Neuronal stem cell (in vitro differentiated cells): ENCODE results near the gene ENPP1.
"Not testable (repeated sequence)": the region's sequence is repeated elsewhere in the genome, so short reads cannot be mapped to it uniquely, and the experiment has no call there.

Experiments used
- DNase-seq: peaks from one replicate; pipeline ENCODE4 v3.0.0-alpha.2; 2013; ENCODE audit warnings: low spot score
- H2AFZ ChIP-seq: one replicate; pipeline ENCODE4 v1.6.1; 2013; ENCODE audit warnings: mild to moderate bottlenecking, low read length, inconsistent platforms
- H2AK5ac ChIP-seq: 2 replicates; pipeline ENCODE4 v1.6.1; 2013; ENCODE audit warnings: low read depth, mild to moderate bottlenecking, inconsistent platforms, low read length, moderate library complexity, mixed read lengths
- H2BK120ac ChIP-seq: 2 replicates; pipeline ENCODE4 v1.6.1; 2013; ENCODE audit warnings: low read depth, mild to moderate bottlenecking, inconsistent platforms, low read length, moderate library complexity, mixed read lengths
- H2BK12ac ChIP-seq: one replicate; pipeline ENCODE4 v1.6.1; 2013; ENCODE audit warnings: low read length, inconsistent platforms
- H2BK15ac ChIP-seq: 2 replicates; pipeline ENCODE4 v1.6.1; 2013; ENCODE audit warnings: mild to moderate bottlenecking, low read length, inconsistent platforms, mixed read lengths
- H2BK5ac ChIP-seq: one replicate; pipeline ENCODE4 v1.6.1; 2013; ENCODE audit warnings: inconsistent platforms, mild to moderate bottlenecking, low read length, moderate library complexity
- H3K14ac ChIP-seq: one replicate; pipeline ENCODE4 v1.6.1; 2013; ENCODE audit warnings: low read length, inconsistent platforms
- H3K18ac ChIP-seq: 2 replicates; pipeline ENCODE4 v1.6.1; 2013; ENCODE audit warnings: low read length, inconsistent platforms
- H3K23ac ChIP-seq: 2 replicates; pipeline ENCODE4 v1.6.1; 2013; ENCODE audit warnings: low read depth, mild to moderate bottlenecking, mixed read lengths, low read length, inconsistent platforms; ENCODE audit not compliant: poor library complexity
- H3K27ac ChIP-seq: replicated peaks from 3 replicates; pipeline ENCODE4 v1.5.1; 2013; ENCODE audit warnings: low read length, inconsistent platforms
- H3K27me3 ChIP-seq, 3 experiments: 2 replicates each; pipeline ENCODE4 v1.6.1; 2013; ENCODE audit warnings: low read length in 3 of 3, mild to moderate bottlenecking in 2 of 3, inconsistent platforms in 1 of 3, low read depth in 1 of 3, mixed read lengths in 1 of 3, moderate library complexity in 1 of 3; ENCODE audit not compliant: control insufficient read depth in 3 of 3, insufficient read depth in 3 of 3
- H3K36me3 ChIP-seq, 2 donors: replicated peaks in 1 of 2; 2 replicates each; pipeline ENCODE4 v1.6.1; 2013; ENCODE audit warnings: low read length in 2 of 2; ENCODE audit not compliant: control insufficient read depth in 2 of 2, insufficient read depth in 2 of 2
- H3K4ac ChIP-seq: 2 replicates; pipeline ENCODE4 v1.6.1; 2013; ENCODE audit warnings: inconsistent platforms, mild to moderate bottlenecking, low read length, moderate library complexity
- H3K4me1 ChIP-seq, 2 donors: 1 replicate in 1 of 2; 2 replicates in 1 of 2; pipeline ENCODE4 v1.6.1; 2013; ENCODE audit warnings: low read length in 2 of 2, low read depth in 1 of 2; ENCODE audit not compliant: control insufficient read depth in 2 of 2, insufficient read depth in 1 of 2
- H3K4me2 ChIP-seq: one replicate; pipeline ENCODE4 v1.6.1; 2013; ENCODE audit warnings: mild to moderate bottlenecking, low read length, inconsistent platforms; ENCODE audit not compliant: insufficient read depth, poor library complexity, severe bottlenecking
- H3K4me3 ChIP-seq, 2 donors: 2 replicates each; pipeline ENCODE4 v1.5.1; 2013; ENCODE audit warnings: low read length in 2 of 2, mild to moderate bottlenecking in 2 of 2, inconsistent platforms in 1 of 2, moderate library complexity in 1 of 2
- H3K79me1 ChIP-seq: one replicate; pipeline ENCODE4 v1.6.1; 2013; ENCODE audit warnings: low read depth, mild to moderate bottlenecking, inconsistent platforms, low read length, moderate library complexity
- H3K9ac ChIP-seq: one replicate; pipeline ENCODE4 v1.6.1; 2013; ENCODE audit warnings: mild to moderate bottlenecking, low read depth, low read length, inconsistent platforms; ENCODE audit not compliant: poor library complexity
- H3K9me3 ChIP-seq, 2 donors: replicated peaks in 1 of 2; 2 replicates each; pipeline versions ENCODE3 to v1.6.1; 2013; ENCODE audit warnings: low read length in 2 of 2, mild to moderate bottlenecking in 2 of 2, inconsistent platforms in 1 of 2, low read depth in 1 of 2, mixed read lengths in 1 of 2, moderate library complexity in 1 of 2; ENCODE audit not compliant: control insufficient read depth in 2 of 2, insufficient read depth in 1 of 2
- H4K8ac ChIP-seq: one replicate; pipeline ENCODE4 v1.6.1; 2013; ENCODE audit warnings: low read depth, mild to moderate bottlenecking, inconsistent platforms, low read length, moderate library complexity
- H4K91ac ChIP-seq: one replicate; pipeline ENCODE4 v1.6.1; 2013; ENCODE audit warnings: low read length, low read depth, mild to moderate bottlenecking, inconsistent platforms; ENCODE audit not compliant: poor library complexity
- WGBS, 2 donors: extraction: QIAGEN DNeasy Blood & Tissue Kit; methylation state at CpG; one replicate each; pipeline ENCODE4 v1.1.7; 2013; ENCODE audit warnings: missing lambda C conversion rate in 2 of 2, mixed read lengths in 1 of 2; ENCODE audit not compliant: insufficient read length in 2 of 2, insufficient replicate concordance in 1 of 2; ENCODE audit errors: extremely low coverage in 2 of 2; 5-methylcytosine and 5-hydroxymethylcytosine counted together

The ENPP1 gene

DNA sequence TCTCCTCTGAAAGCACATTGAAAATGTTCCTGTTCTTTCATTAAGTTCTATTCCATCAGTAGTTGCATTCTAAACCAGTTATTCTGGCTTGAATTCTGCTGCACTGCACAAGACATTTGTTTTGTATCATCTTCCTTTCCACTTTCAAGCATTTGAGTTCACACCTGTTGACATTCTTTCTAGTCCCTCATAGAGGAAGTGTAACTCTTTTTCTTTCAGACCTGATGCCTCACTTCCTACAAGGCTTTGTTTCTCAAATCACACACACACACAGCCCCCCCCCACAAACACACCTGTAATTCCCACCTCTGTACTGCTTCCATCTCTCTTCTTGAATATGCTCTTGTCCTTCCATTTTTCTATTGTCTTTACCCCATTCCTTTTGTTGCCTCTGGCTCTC is 92.4 kb downstream of the ENPP1 start:
- H3K27me3 ChIP-seq: peaks cover 0 to 3% (median 0%) of the 10 kb centered on the region in 3 experiments
- H2BK12ac ChIP-seq: no peak overlapping the region
- H3K9me3 ChIP-seq: peaks cover 5 to 8% of the 10 kb centered on the region in 2 donors
- no peak for DNase-seq
- H4K91ac ChIP-seq: no peak overlapping the region
- H3K79me1 ChIP-seq: no peaks in the 10 kb centered on the region
- no peak overlapping the region for H2BK15ac ChIP-seq
- no peaks in the 10 kb centered on the region for H3K36me3 ChIP-seq
- no peak overlapping the region for H4K8ac ChIP-seq
- H2AFZ ChIP-seq: no peak overlapping the region
- no peak overlapping the region for H2AK5ac ChIP-seq
- no peaks in the 10 kb centered on the region for H3K4me1 ChIP-seq
- H3K23ac ChIP-seq: no peak overlapping the region
- H3K4ac ChIP-seq: no peak overlapping the region
- H3K4me2 ChIP-seq: no peak overlapping the region
- H3K18ac ChIP-seq: no peak overlapping the region
- H3K9ac ChIP-seq: no peak overlapping the region
- no peak overlapping the region for H2BK5ac ChIP-seq
- H3K27ac ChIP-seq: no peak overlapping the region
- H2BK120ac ChIP-seq: no peak overlapping the region
- no peak overlapping the region for H3K14ac ChIP-seq
- no peak overlapping the region for H3K4me3 ChIP-seq

DNA sequence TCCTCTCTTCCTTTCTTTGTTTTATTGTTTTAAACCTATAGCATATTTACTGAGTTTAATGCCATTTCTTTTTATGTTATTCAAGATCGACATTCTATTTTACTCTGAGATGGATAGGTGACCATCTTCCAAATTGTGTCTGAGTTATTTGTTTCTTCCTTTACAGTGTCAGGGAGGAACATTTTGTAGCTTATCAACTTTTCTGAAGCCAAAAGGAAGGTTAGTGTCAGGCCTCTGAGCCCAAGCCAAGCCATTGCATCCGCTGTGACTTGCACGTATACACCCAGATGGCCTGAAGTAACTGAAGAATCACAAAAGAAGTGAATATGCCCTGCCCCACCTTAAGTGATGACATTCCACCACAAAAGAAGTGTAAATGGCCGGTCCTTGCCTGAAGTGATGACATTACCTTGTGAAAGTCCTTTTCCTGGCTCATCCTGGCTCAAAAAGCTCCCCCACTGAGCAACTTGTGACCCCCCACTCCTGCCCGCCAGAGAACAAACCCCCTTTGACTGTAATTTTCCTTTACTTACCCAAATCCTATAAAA is 93.6 kb downstream of the ENPP1 start:
- not testable (repeated sequence) for H3K4me3 ChIP-seq, H2AK5ac ChIP-seq, H3K9me3 ChIP-seq, H2BK12ac ChIP-seq, H3K18ac ChIP-seq, H3K79me1 ChIP-seq, H4K91ac ChIP-seq, H3K27ac ChIP-seq, H3K14ac ChIP-seq, DNase-seq, H3K4me2 ChIP-seq, H2AFZ ChIP-seq, H2BK15ac ChIP-seq, H3K36me3 ChIP-seq, H3K4me1 ChIP-seq, H3K4ac ChIP-seq, H2BK5ac ChIP-seq, H4K8ac ChIP-seq, H3K23ac ChIP-seq, H3K9ac ChIP-seq, H2BK120ac ChIP-seq, H3K27me3 ChIP-seq
- WGBS, 2 donors: no CpG with 5 or more reads among the region's 5 CpGs

DNA sequence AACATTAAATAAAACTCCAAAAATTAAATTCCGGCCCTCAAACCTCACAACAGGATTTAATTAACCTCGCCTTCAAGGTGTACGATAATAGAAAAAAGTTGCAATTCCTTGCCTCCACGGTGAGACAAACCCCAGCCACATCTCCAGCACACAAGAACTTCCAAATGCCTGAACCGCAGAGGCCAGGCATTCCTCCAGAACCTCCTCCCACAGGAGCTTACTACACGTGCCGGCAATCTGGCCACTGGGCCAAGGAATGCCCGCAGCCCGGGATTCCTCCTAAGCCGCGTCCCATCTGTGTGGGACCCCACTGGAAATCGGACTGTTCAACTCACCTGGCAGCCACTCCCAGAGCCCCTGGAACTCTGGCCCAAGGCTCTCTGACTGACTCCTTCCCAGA is 95.9 kb downstream of the ENPP1 start:
- H2BK5ac ChIP-seq, H4K91ac ChIP-seq, H2AFZ ChIP-seq, H3K4me3 ChIP-seq, DNase-seq, H2BK12ac ChIP-seq, H2AK5ac ChIP-seq, H3K79me1 ChIP-seq, H3K4ac ChIP-seq, H3K18ac ChIP-seq, H3K4me2 ChIP-seq, H3K9ac ChIP-seq, H3K14ac ChIP-seq, H3K27me3 ChIP-seq, H4K8ac ChIP-seq, H3K27ac ChIP-seq, H3K23ac ChIP-seq, H3K9me3 ChIP-seq, H2BK120ac ChIP-seq, H2BK15ac ChIP-seq, H3K36me3 ChIP-seq, H3K4me1 ChIP-seq: not testable (repeated sequence)
- WGBS, 2 donors: 100% methylated on average over 1 of the region's 12 CpGs; no CpG with 5 or more reads in 1 of the 2 donors

DNA sequence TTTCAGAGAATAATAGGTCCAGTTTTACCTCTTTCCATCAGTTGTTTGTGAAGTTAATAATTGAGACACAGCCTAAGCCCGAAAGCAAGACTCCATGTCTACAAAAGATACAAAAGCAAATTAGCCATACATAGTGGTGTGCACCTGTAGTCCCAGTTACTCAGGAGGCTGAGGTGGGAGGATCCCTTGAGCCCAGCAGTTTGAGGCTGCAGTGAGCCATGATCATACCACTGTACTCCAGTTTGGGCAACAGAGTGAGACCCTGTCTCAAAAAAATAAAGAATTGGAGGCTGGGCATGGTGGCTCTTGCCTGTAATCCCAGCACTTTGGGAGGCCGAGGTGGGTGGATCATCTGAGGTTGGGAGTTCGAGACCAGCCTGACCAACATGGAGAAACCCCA is 101.0 kb downstream of the ENPP1 start:
- no CpG with 5 or more reads among the region's 3 CpGs for WGBS, 2 donors
- H2BK120ac ChIP-seq, H2BK15ac ChIP-seq, H3K9me3 ChIP-seq, H3K79me1 ChIP-seq, DNase-seq, H3K4me1 ChIP-seq, H3K27ac ChIP-seq, H3K14ac ChIP-seq, H4K91ac ChIP-seq, H4K8ac ChIP-seq, H3K36me3 ChIP-seq, H2BK12ac ChIP-seq, H3K27me3 ChIP-seq, H3K4me2 ChIP-seq, H2BK5ac ChIP-seq, H3K9ac ChIP-seq, H2AK5ac ChIP-seq, H3K23ac ChIP-seq, H3K4me3 ChIP-seq, H3K18ac ChIP-seq, H2AFZ ChIP-seq, H3K4ac ChIP-seq: not testable (repeated sequence)
